Prostate gland (tissue), 2 donors: ENCODE results near the gene DIP2B. TPM values are rescaled to one million over a fixed set of nuclear protein-coding genes. Genes with fewer than 3 reads are reported as not detected.

ENCODE experiments used
- DNase-seq: peaks from one replicate; pipeline ENCODE4 v3.0.0-alpha.2; 2019; ENCODE audit warnings: low spot score
- H3K27ac ChIP-seq, 2 donors: fragments of 200-600 bp; sonication (generic); 2 replicates each; pipeline ENCODE4 v1.5.1; 2017 to 2019
- H3K27me3 ChIP-seq: fragments of 200-600 bp; sonication (generic); replicated peaks from 2 replicates; pipeline ENCODE4 v1.5.1; 2019; ENCODE audit not compliant: insufficient read depth
- H3K36me3 ChIP-seq, 2 donors: fragments of 200-600 bp; sonication (generic); 1 replicate in 1 of 2; 2 replicates in 1 of 2; pipeline versions ENCODE4 v1.5.1 to v1.8.1; 2017 to 2019
- H3K4me1 ChIP-seq: fragments of 200-600 bp; sonication (generic); replicated peaks from 2 replicates; pipeline ENCODE4 v1.5.1; 2019
- H3K4me3 ChIP-seq, 2 donors: fragments of 200-600 bp; sonication (generic); 2 replicates each; pipeline ENCODE4 v1.5.1; 2017 to 2019
- H3K9me3 ChIP-seq: fragments of 200-600 bp; sonication (generic); 2 replicates; pipeline ENCODE4 v1.5.1; 2017
- POLR2A ChIP-seq: fragments of 450-650 bp; IDR thresholded peaks from one replicate; pipeline ENCODE4 v1.6.1; 2016; ENCODE audit warnings: antibody characterized with exemption, mild to moderate bottlenecking
- POLR2AphosphoS5 ChIP-seq: sonication (generic); formaldehyde crosslinking; IDR thresholded peaks from one replicate; pipeline ENCODE4 v1.6.1; 2017; ENCODE audit warnings: antibody characterized with exemption
- WGBS: methylation state at CpG from one replicate; pipeline ENCODE4 v1.1.5; 2018; 5-methylcytosine and 5-hydroxymethylcytosine counted together
- intact Hi-C: fragments of 100-400 bp; cut with DNase I; formaldehyde crosslinking; loops from one replicate; pipeline ENCODE4 v1.14.2; 2022
- total RNA-seq, 2 donors: library from RNA; depleted of rRNA; stranded (reverse); fragments of >200 nt; gene quantifications; one replicate each; pipeline ENCODE4 v1.1.0, GENCODE V29; 2016
- TF ChIP-seq, protein P1 (sequence below), 4 experiments: fragments of 200-600 bp in 2 of 4; fragments of 450-650 bp in 2 of 4; sonication (generic) in 2 of 4; IDR thresholded peaks; 1 replicate in 3 of 4; 2 replicates in 1 of 4; pipeline ENCODE4 v1.5.1; 2016 to 2019; ENCODE audit warnings: antibody characterized with exemption in 4 of 4, mild to moderate bottlenecking in 2 of 4, moderate library complexity in 2 of 4

DIP2B gene
- total RNA-seq, 2 donors from 2014 or later, result 23.2 to 56.3 TPM

DNA sequence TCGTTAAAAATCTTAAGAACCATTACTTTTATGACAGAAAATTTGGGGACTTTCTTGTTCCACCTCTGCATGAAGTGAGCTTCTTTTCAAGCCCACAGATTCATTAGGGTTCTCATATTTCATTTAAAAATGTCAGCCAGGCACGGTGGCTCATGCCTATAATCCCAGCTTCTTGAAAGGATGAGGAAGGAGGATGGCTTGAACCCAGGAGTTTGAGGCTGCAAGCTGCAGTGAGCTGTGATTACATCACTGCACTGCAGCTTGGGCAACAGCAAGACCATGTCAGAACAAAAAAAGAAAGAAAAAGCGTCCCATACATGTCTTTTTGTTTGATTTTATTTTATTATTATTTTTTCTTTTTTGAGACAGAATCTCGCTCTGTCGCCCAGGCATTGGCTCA is 215.7 kb downstream of the DIP2B start:
- Histone ChIP-seq H3K9me3 (no peaks in the 10 kb centered on the region), H3K4me1 (peaks cover 5% of the 10 kb centered on the region), H3K27ac (no peak overlapping the region), H3K27me3 (no peaks in the 10 kb centered on the region), H3K36me3 (no peaks in the 10 kb centered on the region), H3K4me3 (no peak overlapping the region)
- intact Hi-C loops, result no loop called here
- TF ChIP-seq POLR2AphosphoS5, result no peak
- TF ChIP-seq, protein P1, sequence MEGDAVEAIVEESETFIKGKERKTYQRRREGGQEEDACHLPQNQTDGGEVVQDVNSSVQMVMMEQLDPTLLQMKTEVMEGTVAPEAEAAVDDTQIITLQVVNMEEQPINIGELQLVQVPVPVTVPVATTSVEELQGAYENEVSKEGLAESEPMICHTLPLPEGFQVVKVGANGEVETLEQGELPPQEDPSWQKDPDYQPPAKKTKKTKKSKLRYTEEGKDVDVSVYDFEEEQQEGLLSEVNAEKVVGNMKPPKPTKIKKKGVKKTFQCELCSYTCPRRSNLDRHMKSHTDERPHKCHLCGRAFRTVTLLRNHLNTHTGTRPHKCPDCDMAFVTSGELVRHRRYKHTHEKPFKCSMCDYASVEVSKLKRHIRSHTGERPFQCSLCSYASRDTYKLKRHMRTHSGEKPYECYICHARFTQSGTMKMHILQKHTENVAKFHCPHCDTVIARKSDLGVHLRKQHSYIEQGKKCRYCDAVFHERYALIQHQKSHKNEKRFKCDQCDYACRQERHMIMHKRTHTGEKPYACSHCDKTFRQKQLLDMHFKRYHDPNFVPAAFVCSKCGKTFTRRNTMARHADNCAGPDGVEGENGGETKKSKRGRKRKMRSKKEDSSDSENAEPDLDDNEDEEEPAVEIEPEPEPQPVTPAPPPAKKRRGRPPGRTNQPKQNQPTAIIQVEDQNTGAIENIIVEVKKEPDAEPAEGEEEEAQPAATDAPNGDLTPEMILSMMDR (IDR thresholded peaks at IDR 0.05), result no peak
- no peak for TF ChIP-seq POLR2A
- no peak for DNase-seq
- 71% methylated on average over 5 of the region's 5 CpGs for WGBS

DNA sequence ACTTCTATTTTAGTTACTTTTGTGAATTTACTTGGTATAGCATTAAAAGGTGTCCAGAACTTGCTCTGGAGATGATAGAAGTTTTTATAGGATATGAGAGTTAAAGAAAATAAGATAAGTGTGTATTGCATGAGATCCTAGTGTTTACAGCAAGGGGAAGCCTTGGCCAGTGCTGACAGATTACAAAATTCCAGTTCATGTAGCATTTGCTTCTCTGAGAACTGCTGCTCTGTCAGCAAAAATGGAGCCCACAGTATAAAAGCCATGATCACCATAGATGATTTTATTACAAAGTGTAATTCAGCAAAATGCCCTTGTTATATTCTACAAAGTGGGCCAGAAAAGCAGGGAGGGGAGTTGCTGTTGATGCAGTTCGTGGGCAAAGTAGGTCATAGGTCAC is 219.1 kb downstream of the DIP2B start:
- intact Hi-C loops, result no loop called here
- Histone ChIP-seq H3K27me3 (no peaks in the 10 kb centered on the region), H3K4me3 (no peak overlapping the region), H3K4me1 (peaks cover 5% of the 10 kb centered on the region), H3K9me3 (no peaks in the 10 kb centered on the region), H3K36me3 (peaks cover 0 to 11% of the 10 kb centered on the region in 2 donors), H3K27ac (no peak overlapping the region)
- TF ChIP-seq POLR2A (no peak), POLR2AphosphoS5 (no peak)
- TF ChIP-seq, protein P1 (IDR thresholded peaks at IDR 0.05), result no peak
- 65% methylated on average over 1 of the region's 1 CpG for WGBS
- no peak for DNase-seq

DNA sequence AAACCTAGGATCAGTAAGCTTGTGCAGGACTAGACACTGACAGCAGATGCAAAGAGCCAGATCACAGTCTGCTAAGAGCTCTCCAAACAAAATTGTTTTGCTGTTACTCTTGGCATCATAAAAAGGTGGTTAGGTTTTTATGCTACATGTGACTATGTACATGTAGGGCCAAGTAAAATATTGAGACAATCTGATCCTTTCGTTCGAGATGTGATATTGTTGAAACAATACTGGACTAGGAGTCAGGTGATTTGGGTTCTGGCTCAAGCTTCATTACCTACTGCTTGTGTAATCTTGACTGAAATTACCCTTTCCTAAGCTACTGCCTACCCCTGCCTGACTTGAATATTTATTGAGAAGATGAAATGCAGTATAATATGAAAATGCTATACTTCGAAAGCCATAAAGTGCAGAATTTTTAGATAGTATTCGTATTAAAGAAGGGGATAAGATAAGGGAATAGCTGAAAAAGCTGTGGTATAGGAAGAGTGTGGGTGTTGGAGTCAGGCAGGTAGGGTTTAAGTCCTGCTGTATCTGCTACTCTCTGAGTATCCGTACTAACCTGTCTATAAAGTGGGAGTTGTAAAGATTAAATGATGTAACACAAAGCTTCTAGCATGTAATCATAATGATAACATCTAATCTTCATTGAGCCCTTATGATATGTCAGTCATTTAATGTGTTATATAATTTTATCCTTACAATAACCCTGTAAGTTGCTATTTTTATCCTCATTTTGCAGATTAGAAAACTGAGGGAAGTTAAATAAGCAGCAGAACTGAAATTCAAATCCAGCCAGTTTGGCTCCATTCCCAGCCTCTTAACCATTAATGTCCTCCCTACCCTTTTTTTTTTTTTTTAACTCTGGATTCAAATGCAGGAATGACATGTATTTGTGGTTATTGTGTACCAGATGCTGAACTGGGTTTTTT is 220.5 kb downstream of the DIP2B start:
- Histone ChIP-seq H3K36me3 (peaks cover 0 to 11% of the 10 kb centered on the region in 2 donors), H3K9me3 (no peaks in the 10 kb centered on the region), H3K27ac (peak overlapping the region; percentile 49 to 52), H3K4me3 (no peak overlapping the region), H3K27me3 (no peaks in the 10 kb centered on the region), H3K4me1 (peaks cover 5% of the 10 kb centered on the region)
- intact Hi-C loops, result no loop called here
- 33% methylated on average over 5 of the region's 5 CpGs for WGBS
- TF ChIP-seq POLR2AphosphoS5 (peak; percentile 98), POLR2A (no peak)
- TF ChIP-seq, protein P1 (IDR thresholded peaks at IDR 0.05), result no peak
- peak; percentile 71 for DNase-seq

DNA sequence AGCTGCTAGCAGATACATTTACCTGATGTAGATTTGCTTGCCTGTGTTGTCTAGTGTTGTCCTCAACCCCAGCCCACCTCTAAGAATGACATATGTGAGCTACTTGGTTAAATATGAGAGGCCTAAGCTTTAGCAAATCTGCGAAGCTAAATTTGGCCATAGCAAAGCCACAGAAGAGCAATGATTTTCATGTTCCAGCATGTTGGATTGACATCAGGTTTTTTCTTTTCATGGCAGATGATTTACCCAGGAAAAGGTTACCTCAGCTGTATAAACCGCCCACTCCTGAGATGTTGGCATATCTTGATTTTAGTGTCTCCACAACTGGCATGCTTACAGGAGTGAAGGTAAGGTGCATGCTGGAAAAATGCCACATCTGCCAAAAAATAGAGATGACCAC is 222.7 kb downstream of the DIP2B start:
- Histone ChIP-seq H3K36me3 (peaks cover 0 to 11% of the 10 kb centered on the region in 2 donors), H3K4me3 (no peak overlapping the region), H3K4me1 (peaks cover 5% of the 10 kb centered on the region), H3K27me3 (no peaks in the 10 kb centered on the region), H3K27ac (no peak overlapping the region), H3K9me3 (no peaks in the 10 kb centered on the region)
- intact Hi-C loops, result no loop called here
- 66% methylated on average over 2 of the region's 2 CpGs for WGBS
- no peak for DNase-seq
- TF ChIP-seq POLR2A (no peak), POLR2AphosphoS5 (no peak)

DNA sequence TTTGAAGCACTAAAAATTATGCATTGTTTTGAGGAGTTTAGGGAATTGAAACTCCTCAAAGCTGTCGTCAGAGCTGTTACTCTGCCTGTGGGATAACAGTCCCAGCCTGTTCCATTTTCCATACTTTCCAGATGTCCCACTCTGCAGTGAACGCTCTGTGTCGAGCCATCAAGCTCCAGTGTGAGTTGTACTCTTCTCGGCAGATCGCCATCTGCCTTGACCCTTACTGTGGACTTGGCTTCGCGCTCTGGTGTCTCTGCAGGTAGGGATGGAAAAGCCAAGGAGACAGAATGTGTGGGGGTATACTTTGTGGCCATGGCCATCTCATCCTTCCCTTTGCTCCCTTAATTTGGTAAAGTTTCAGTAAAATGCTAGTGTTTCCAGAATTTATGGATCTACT is 223.6 kb downstream of the DIP2B start:
- 80% methylated on average over 7 of the region's 7 CpGs for WGBS
- intact Hi-C loops, result no loop called here
- TF ChIP-seq POLR2AphosphoS5, result no peak
- TF ChIP-seq, protein P1 (IDR thresholded peaks at IDR 0.05), result no peak
- TF ChIP-seq POLR2A, result no peak

More for the DNA sequence above, 223.6 kb downstream of the DIP2B start:
- Histone ChIP-seq H3K4me3 (no peak overlapping the region), H3K27me3 (no peaks in the 10 kb centered on the region), H3K4me1 (peaks cover 5% of the 10 kb centered on the region), H3K9me3 (no peaks in the 10 kb centered on the region), H3K36me3 (peaks cover 0 to 11% of the 10 kb centered on the region in 2 donors), H3K27ac (no peak overlapping the region)
- no peak for DNase-seq
